ENCODE results near the gene INCA1. TPM values are rescaled to one million over a fixed set of nuclear protein-coding genes. Genes with fewer than 3 reads are reported as not detected.

The INCA1 gene
- total and polyA plus RNA-seq, 2 of the 13 experiments (the other 11 are each of a cell fraction or from before 2014, with no cell fraction given), result 0.93 to 2.6 TPM

GRCh38 chr17:4966844-4967538, 30.3 kb downstream of the INCA1 start (continued):
- TF ChIP-seq EEA1 (CRISPR knock-in tag; IDR thresholded peaks at IDR 0.05; ENCODE audit: borderline replicate concordance) (0 out of 2 replicates have a peak, but pooled peaks have one; percentile 50), ZNF674 (CRISPR knock-in tag; IDR thresholded peaks at IDR 0.05; ENCODE audit: low read depth) (no peak), RBFOX2 (IDR thresholded peaks at IDR 0.05; ENCODE audit: low read depth, low read length) (peak; percentile 77), EHMT2 (IDR thresholded peaks at IDR 0.05; ENCODE audit: borderline replicate concordance, low read depth, low read length) (no peak), CC2D1A (CRISPR knock-in tag; IDR thresholded peaks at IDR 0.05) (no peak), KDM3A (CRISPR knock-in tag; IDR thresholded peaks at IDR 0.05; ENCODE audit: low read depth) (no peak), CENPBD1 (CRISPR knock-in tag; IDR thresholded peaks at IDR 0.05; ENCODE audit: borderline replicate concordance, low read depth) (no peak), IRF1 (CRISPR knock-in tag; IDR thresholded peaks at IDR 0.05; ENCODE audit: low read depth) (no peak), KDM5A (IDR thresholded peaks at IDR 0.05; ENCODE audit: borderline replicate concordance, low read length) (peak; percentile 13; the same call in 1 of the 2 replicates), SP1 (IDR thresholded peaks at IDR 0.05) (no peak), SP1 (CRISPR knock-in tag; IDR thresholded peaks at IDR 0.05) (no peak), CAMTA2 (CRISPR knock-in tag; IDR thresholded peaks at IDR 0.05; ENCODE audit: borderline replicate concordance) (no peak), ARID2 (CRISPR knock-in tag; IDR thresholded peaks at IDR 0.05; ENCODE audit: borderline replicate concordance) (no peak), HES4 (CRISPR knock-in tag; IDR thresholded peaks at IDR 0.05; ENCODE audit: borderline replicate concordance) (no peak), ZNF296 (CRISPR knock-in tag; conservative IDR thresholded peaks at IDR 0.05) (0 out of 2 replicates have a peak, but pooled peaks have one; percentile 63), ATF1 (CRISPR knock-in tag; IDR thresholded peaks at IDR 0.05) (peak; percentile 85), ZNF17 (CRISPR knock-in tag; IDR thresholded peaks at IDR 0.05) (no peak)
- TF ChIP-seq, protein P1, sequence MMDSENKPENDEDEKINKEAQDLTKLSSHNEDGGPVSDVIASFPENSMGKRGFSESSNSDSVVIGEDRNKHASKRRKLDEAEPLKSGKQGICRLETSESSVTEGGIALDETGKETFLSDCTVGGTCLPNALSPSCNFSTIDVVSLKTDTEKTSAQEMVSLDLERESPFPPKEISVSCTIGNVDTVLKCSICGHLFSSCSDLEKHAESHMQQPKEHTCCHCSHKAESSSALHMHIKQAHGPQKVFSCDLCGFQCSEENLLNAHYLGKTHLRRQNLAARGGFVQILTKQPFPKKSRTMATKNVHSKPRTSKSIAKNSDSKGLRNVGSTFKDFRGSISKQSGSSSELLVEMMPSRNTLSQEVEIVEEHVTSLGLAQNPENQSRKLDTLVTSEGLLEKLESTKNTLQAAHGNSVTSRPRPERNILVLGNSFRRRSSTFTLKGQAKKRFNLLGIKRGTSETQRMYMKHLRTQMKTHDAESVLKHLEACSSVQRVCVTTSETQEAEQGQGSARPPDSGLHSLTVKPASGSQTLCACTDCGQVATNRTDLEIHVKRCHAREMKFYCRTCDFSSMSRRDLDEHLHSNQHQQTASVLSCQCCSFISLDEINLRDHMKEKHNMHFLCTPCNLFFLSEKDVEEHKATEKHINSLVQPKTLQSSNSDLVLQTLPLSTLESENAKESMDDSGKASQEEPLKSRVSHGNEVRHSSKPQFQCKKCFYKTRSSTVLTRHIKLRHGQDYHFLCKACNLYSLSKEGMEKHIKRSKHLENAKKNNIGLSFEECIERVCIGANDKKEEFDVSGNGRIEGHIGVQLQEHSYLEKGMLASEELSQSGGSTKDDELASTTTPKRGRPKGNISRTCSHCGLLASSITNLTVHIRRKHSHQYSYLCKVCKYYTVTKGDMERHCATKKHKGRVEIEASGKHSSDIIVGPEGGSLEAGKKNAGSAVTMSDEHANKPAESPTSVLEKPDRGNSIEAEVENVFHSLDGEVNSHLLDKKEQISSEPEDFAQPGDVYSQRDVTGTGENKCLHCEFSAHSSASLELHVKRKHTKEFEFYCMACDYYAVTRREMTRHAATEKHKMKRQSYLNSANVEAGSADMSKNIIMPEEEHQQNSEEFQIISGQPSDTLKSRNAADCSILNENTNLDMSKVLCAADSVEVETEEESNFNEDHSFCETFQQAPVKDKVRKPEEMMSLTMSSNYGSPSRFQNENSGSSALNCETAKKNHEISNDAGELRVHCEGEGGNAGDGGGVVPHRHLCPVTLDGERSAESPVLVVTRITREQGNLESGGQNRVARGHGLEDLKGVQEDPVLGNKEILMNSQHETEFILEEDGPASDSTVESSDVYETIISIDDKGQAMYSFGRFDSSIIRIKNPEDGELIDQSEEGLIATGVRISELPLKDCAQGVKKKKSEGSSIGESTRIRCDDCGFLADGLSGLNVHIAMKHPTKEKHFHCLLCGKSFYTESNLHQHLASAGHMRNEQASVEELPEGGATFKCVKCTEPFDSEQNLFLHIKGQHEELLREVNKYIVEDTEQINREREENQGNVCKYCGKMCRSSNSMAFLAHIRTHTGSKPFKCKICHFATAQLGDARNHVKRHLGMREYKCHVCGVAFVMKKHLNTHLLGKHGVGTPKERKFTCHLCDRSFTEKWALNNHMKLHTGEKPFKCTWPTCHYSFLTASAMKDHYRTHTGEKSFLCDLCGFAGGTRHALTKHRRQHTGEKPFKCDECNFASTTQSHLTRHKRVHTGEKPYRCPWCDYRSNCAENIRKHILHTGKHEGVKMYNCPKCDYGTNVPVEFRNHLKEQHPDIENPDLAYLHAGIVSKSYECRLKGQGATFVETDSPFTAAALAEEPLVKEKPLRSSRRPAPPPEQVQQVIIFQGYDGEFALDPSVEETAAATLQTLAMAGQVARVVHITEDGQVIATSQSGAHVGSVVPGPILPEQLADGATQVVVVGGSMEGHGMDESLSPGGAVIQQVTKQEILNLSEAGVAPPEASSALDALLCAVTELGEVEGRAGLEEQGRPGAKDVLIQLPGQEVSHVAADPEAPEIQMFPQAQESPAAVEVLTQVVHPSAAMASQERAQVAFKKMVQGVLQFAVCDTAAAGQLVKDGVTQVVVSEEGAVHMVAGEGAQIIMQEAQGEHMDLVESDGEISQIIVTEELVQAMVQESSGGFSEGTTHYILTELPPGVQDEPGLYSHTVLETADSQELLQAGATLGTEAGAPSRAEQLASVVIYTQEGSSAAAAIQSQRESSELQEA (CRISPR knock-in tag; IDR thresholded peaks at IDR 0.05; ENCODE audit: not compliant biosample characterization), result no peak
- TF ChIP-seq, protein P2, sequence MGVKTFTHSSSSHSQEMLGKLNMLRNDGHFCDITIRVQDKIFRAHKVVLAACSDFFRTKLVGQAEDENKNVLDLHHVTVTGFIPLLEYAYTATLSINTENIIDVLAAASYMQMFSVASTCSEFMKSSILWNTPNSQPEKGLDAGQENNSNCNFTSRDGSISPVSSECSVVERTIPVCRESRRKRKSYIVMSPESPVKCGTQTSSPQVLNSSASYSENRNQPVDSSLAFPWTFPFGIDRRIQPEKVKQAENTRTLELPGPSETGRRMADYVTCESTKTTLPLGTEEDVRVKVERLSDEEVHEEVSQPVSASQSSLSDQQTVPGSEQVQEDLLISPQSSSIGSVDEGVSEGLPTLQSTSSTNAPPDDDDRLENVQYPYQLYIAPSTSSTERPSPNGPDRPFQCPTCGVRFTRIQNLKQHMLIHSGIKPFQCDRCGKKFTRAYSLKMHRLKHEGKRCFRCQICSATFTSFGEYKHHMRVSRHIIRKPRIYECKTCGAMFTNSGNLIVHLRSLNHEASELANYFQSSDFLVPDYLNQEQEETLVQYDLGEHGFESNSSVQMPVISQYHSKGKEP (CRISPR knock-in tag; IDR thresholded peaks at IDR 0.05), result no peak

Measured in HepG2 (cell line).